K562 (cell line): ENCODE data around the gene APLNR. TPM values are rescaled to one million over a fixed set of nuclear protein-coding genes. Genes with fewer than 3 reads are reported as not detected.

Experiments used
- ATAC-seq: fragments of 200-7000 bp; cut with Tn5 transposase; 3 replicates; pipeline ENCODE4 v1.9.1; 2020; ENCODE audit warnings: moderate library complexity
- BruUV-seq: library from RNA; stranded (reverse); fragments of 400-500 nt; replicated peaks from 2 replicates; lab custom pipeline; 2021; lab: Mats Ljungman, UMichigan
- CTCF ChIA-PET: fragments of 300-600 bp; formaldehyde crosslinking; extraction: SDS; loops from one replicate; lab custom pipeline; 2021; ENCODE audit warnings: low intra/inter-chr PET ratio; lab: Yijun Ruan, JAX
- POLR2A ChIA-PET: fragments of 300-600, 350-650 bp; sonication (Branson Sonifier 250); formaldehyde crosslinking; extraction: SDS; loops from one replicate; lab custom pipeline; 2021; ENCODE audit warnings: antibody characterized with exemption, inconsistent platforms; lab: Yijun Ruan, JAX
- DNase-seq, 4 experiments: peaks; one replicate each; pipeline versions ENCODE4 v3.0.0 to v3.0.0-alpha.2; 2011 to 2018; ENCODE audit warnings: low spot score in 3 of 4, mixed read lengths in 3 of 4; ENCODE audit errors: extremely low read depth in 1 of 4
- FAIRE-seq: peaks from 2 replicates; lab custom pipeline; 2011; peaks lifted over from hg19 to GRCh38; lab: Jason Lieb, UNC
- H2AFZ ChIP-seq: 2 replicates; pipeline ENCODE4 v1.6.0; 2011; ENCODE audit warnings: low read depth, low read length, control low read depth, inconsistent platforms
- H3K27ac ChIP-seq: fragments of 200-600 bp; 3 replicates; pipeline ENCODE4 v1.8.0; 2011; ENCODE audit warnings: low read depth, mild to moderate bottlenecking, control low read depth, inconsistent platforms, low read length, moderate library complexity, mixed read lengths; ENCODE audit errors: extremely low read depth
- H3K27me3 ChIP-seq, 2 experiments: fragments of 300-600 bp in 1 of 2; 2 replicates in 1 of 2; 3 replicates in 1 of 2; pipeline versions ENCODE4 v1.6.0 to v1.8.0; 2011; ENCODE audit warnings: inconsistent platforms in 2 of 2, low read length in 2 of 2, mild to moderate bottlenecking in 1 of 2, mixed read lengths in 1 of 2, moderate library complexity in 1 of 2; ENCODE audit not compliant: control insufficient read depth in 2 of 2, insufficient read depth in 2 of 2
- H3K36me3 ChIP-seq: fragments of 300-600 bp; 3 replicates; pipeline ENCODE4 v1.8.0; 2011; ENCODE audit warnings: mild to moderate bottlenecking, low read length, inconsistent platforms; ENCODE audit not compliant: control insufficient read depth, insufficient read depth
- H3K4me1 ChIP-seq, 2 experiments: fragments of 200-600 bp in 1 of 2; replicated peaks in 1 of 2; 2 replicates in 1 of 2; 3 replicates in 1 of 2; pipeline versions ENCODE4 v1.5.1 to v1.8.0; 2011; ENCODE audit warnings: inconsistent platforms in 2 of 2, low read length in 2 of 2, mild to moderate bottlenecking in 1 of 2, mixed read lengths in 1 of 2, moderate library complexity in 1 of 2; ENCODE audit not compliant: control insufficient read depth in 2 of 2, insufficient read depth in 2 of 2
- H3K4me2 ChIP-seq: 2 replicates; pipeline ENCODE4 v1.6.1; 2011; ENCODE audit warnings: low read length, control low read depth, inconsistent platforms, mixed read lengths; ENCODE audit not compliant: insufficient read depth
- H3K4me3 ChIP-seq: fragments of 200-600 bp; sonication (generic), shearing (Covaris generic); 2 replicates; pipeline ENCODE4 v1.5.1; 2016; ENCODE audit warnings: control low read depth, inconsistent platforms
- H3K79me2 ChIP-seq: fragments of 200-600 bp; 3 replicates; pipeline ENCODE4 v1.8.0; 2011; ENCODE audit warnings: low read length, inconsistent platforms; ENCODE audit not compliant: control insufficient read depth, insufficient read depth
- H3K9ac ChIP-seq, 2 experiments: 2 replicates each; pipeline versions ENCODE4 v1.6.0 to v1.6.1; 2011; ENCODE audit warnings: low read depth in 2 of 2, low read length in 2 of 2, control low read depth in 1 of 2, inconsistent platforms in 1 of 2, mild to moderate bottlenecking in 1 of 2, mixed read lengths in 1 of 2; ENCODE audit not compliant: insufficient read depth in 1 of 2
- H3K9me1 ChIP-seq: one replicate; pipeline ENCODE4 v1.6.0; 2011; ENCODE audit warnings: inconsistent platforms, mild to moderate bottlenecking, low read length, moderate library complexity; ENCODE audit not compliant: control insufficient read depth, insufficient read depth
- H3K9me3 ChIP-seq: replicated peaks from 2 replicates; pipeline ENCODE4 v1.5.1; 2011; ENCODE audit warnings: low read depth, low read length, inconsistent platforms; ENCODE audit not compliant: control insufficient read depth, insufficient read depth
- H4K20me1 ChIP-seq: replicated peaks from 2 replicates; pipeline ENCODE4 v1.6.1; 2011; ENCODE audit warnings: low read length, inconsistent platforms, mixed read lengths; ENCODE audit not compliant: control insufficient read depth, insufficient read depth
- CTBP1 ChIP-seq: fragments of 450-650 bp; IDR thresholded peaks from 2 replicates; pipeline ENCODE4 v1.6.1; 2016; ENCODE audit warnings: borderline replicate concordance
- EHMT2 ChIP-seq: fragments of 450-650 bp; IDR thresholded peaks from 2 replicates; pipeline ENCODE4 v1.6.1; 2018; ENCODE audit warnings: antibody characterized with exemption
- MEF2A ChIP-seq: IDR thresholded peaks from 2 replicates; pipeline ENCODE4 v1.6.1; 2011; ENCODE audit warnings: low read depth, mild to moderate bottlenecking, low read length, moderate library complexity; ENCODE audit not compliant: control insufficient read depth
- PML ChIP-seq: IDR thresholded peaks from 2 replicates; pipeline ENCODE4 v1.6.1; 2012; ENCODE audit warnings: low read length, inconsistent platforms
- PRPF4 ChIP-seq: fragments of 200-400 bp; formaldehyde crosslinking; IDR thresholded peaks from one replicate; pipeline ENCODE4 v1.6.1; 2017; ENCODE audit warnings: low read length, low read depth, mild to moderate bottlenecking; ENCODE audit not compliant: insufficient read depth, poor library complexity, severe bottlenecking
- PTBP1 ChIP-seq: fragments of 200-400 bp; formaldehyde crosslinking; IDR thresholded peaks from 2 replicates; pipeline ENCODE4 v1.6.1; 2017; ENCODE audit warnings: low read depth, low read length
- RUNX1 ChIP-seq: sonication (generic); IDR thresholded peaks from 2 replicates; pipeline ENCODE4 v1.6.1; 2016; ENCODE audit warnings: antibody characterized with exemption, low read depth
- TEAD1 ChIP-seq, 2 experiments: fragments of 450-650 bp in 1 of 2; sonication (generic) in 1 of 2; formaldehyde crosslinking; IDR thresholded peaks; 2 replicates each; pipeline versions ENCODE4 v1.4.0 to v1.8.0; 2020 to 2022; ENCODE audit warnings: mild to moderate bottlenecking in 2 of 2, missing genetic modification reagents in 1 of 2
- ZNF239 ChIP-seq: fragments of 250-450 bp; sonication (Bioruptor Pico); IDR thresholded peaks from 2 replicates; pipeline ENCODE4 v1.4.0; 2020; ENCODE audit warnings: mild to moderate bottlenecking
- ZNF263 ChIP-seq: sonication (generic); formaldehyde crosslinking; IDR thresholded peaks from 2 replicates; pipeline ENCODE4 v1.8.0; 2022; ENCODE audit warnings: mild to moderate bottlenecking, missing genetic modification reagents, borderline replicate concordance
- ZNF695 ChIP-seq: fragments of 450-650 bp; formaldehyde crosslinking; IDR thresholded peaks from 2 replicates; pipeline ENCODE4 v1.4.0; 2020; ENCODE audit warnings: mild to moderate bottlenecking, moderate library complexity
- WGBS: fragments of 100-300 bp; shearing (Covaris generic); methylation state at CpG from one replicate; pipeline ENCODE4 v1.1.6; 2016; ENCODE audit warnings: low coverage, mixed read lengths; ENCODE audit not compliant: insufficient coverage; ENCODE audit errors: missing lambda C conversion rate; 5-methylcytosine and 5-hydroxymethylcytosine counted together
- in situ Hi-C: fragments of 300-500 bp; cut with MboI; formaldehyde crosslinking; loops from 4 replicates; pipeline ENCODE4 v1.15.0; 2018; ENCODE audit warnings: inconsistent platforms, mixed read lengths
- intact Hi-C: fragments of 100-400 bp; cut with micrococcal nuclease; formaldehyde crosslinking; loops from 2 replicates; pipeline ENCODE4 v1.14.2; 2022
- polyA plus RNA-seq, 8 experiments: library from polyadenylated mRNA; depleted of rRNA in 4 of 8; stranded (reverse) in 5 of 8; unstranded in 3 of 8; fragments of >200 nt; fragmentation: Nextera tagmentation in 2 of 8; fragmentation: Illumina TruSeq in 1 of 8; extraction: Ambion mirVana in 2 of 8; extraction: Trizol in 1 of 8; gene quantifications; 2 replicates each; pipeline versions ENCODE4 v1.2.1 to v1.2.3, GENCODE V29; 2011 to 2014; ENCODE audit warnings: inconsistent platforms in 1 of 8, missing spikeins in 1 of 8
- total RNA-seq, 7 experiments: library from RNA; depleted of rRNA in 6 of 7; stranded (reverse); fragments of >200 nt in 6 of 7; fragmentation: Illumina TruSeq in 2 of 7; extraction: Trizol in 2 of 7; gene quantifications; 2 replicates each; pipeline versions ENCODE4 v1.2.1 to v1.2.3, GENCODE V29; 2011 to 2021; ENCODE audit warnings: low replicate concordance in 1 of 7

Gene APLNR
- total and polyA plus RNA-seq, 9 of the 15 experiments (the other 6 are each of a cell fraction or from before 2014, with no cell fraction given): 0.15 to 2.0 (median 0.65) TPM

DNA sequence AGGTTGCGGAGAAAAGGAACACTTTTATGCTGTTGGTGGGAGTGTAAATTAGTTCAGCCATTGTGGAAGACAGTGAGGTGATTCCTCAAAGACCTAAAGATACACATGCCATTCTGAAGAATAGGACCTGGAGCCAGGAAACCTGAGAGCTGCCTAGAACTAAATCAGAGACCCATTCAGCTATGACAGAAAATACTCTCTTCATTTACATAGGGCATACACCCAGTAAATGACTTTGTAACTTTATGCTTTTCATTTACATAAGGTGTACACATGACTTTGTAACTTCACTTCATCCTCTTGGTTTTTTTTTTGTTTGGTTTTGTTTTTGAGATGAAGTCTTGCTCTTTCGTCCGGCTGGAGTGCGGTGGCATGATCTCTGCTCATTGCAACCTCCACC lies 25.1 kb upstream of the APLNR start:
- Histone ChIP-seq H3K4me3 (no peak overlapping the region), H4K20me1 (no peaks in the 10 kb centered on the region), H3K36me3 (no peaks in the 10 kb centered on the region), H3K4me2 (no peak overlapping the region), H3K9me3 (no peaks in the 10 kb centered on the region), H3K9ac (no peak overlapping the region), H3K27ac (no peak overlapping the region), H3K79me2 (no peaks in the 10 kb centered on the region), H3K9me1 (no peaks in the 10 kb centered on the region), H3K4me1 (no peaks in the 10 kb centered on the region), H2AFZ (no peak overlapping the region), H3K27me3 (no peaks in the 10 kb centered on the region)
- in situ Hi-C loops (loop anchor here (5.0 to 25.0 kb wide), 2 partner anchors 420 to 1325 kb away; partner anchors contain the start of gene OR5I1), intact Hi-C loops (no loop called here)
- TF ChIP-seq RUNX1 (no peak), EHMT2 (no peak), ZNF239 (CRISPR knock-in tag) (no peak), ZNF695 (CRISPR knock-in tag) (no peak), CTBP1 (no peak), PML (no peak), TEAD1 (CRISPR knock-in tag; IDR thresholded peaks at IDR 0.05) (no peak), PTBP1 (no peak), PRPF4 (no peak), MEF2A (no peak), ZNF263 (CRISPR knock-in tag) (no peak)
- no peak for FAIRE-seq
- 12% methylated on average over 4 of the region's 4 CpGs for WGBS
- BruUV-seq: no TSS peak
- CTCF ChIA-PET: no interaction called here
- no peak for DNase-seq
- no peak for ATAC-seq
- POLR2A ChIA-PET: interaction anchor here (0.5 kb wide), 1 partner anchor 228 kb away, joined by 3 read pairs; no protein-coding TSS in a partner anchor
